GM18526 (cell line): Measurements from ENCODE around the gene ABLIM2.

ENCODE experiments used
- POLR2A ChIP-seq: IDR thresholded peaks from 3 replicates; pipeline ENCODE4 v1.6.1; 2011; ENCODE audit not compliant: insufficient read length; ENCODE audit errors: extremely low read depth

Gene ABLIM2

GRCh38 chr4:8046925-8047541 is 111.6 kb downstream of the ABLIM2 start:
- no peak for TF ChIP-seq POLR2A

GRCh38 chr4:8045909-8046308 is 112.7 kb downstream of the ABLIM2 start:
- no peak for TF ChIP-seq POLR2A

- TF ChIP-seq POLR2A = no peak
Measured at GRCh38 chr4:8044699-8045098, 113.9 kb downstream of the ABLIM2 start.

GRCh38 chr4:8044244-8044643 is 114.4 kb downstream of the ABLIM2 start:
- no peak for TF ChIP-seq POLR2A

GRCh38 chr4:8043596-8043995 is 115.0 kb downstream of the ABLIM2 start:
- no peak for TF ChIP-seq POLR2A

GRCh38 chr4:8041868-8042267 is 116.7 kb downstream of the ABLIM2 start:
- no peak for TF ChIP-seq POLR2A

GRCh38 chr4:8041172-8041571 is 117.4 kb downstream of the ABLIM2 start:
- no peak for TF ChIP-seq POLR2A

GRCh38 chr4:8040607-8041006 is 118.0 kb downstream of the ABLIM2 start:
- TF ChIP-seq POLR2A = no peak

GRCh38 chr4:8039853-8040252 is 118.8 kb downstream of the ABLIM2 start:
- TF ChIP-seq POLR2A = no peak

GRCh38 chr4:8039290-8039689 is 119.3 kb downstream of the ABLIM2 start:
- no peak for TF ChIP-seq POLR2A

- no peak for TF ChIP-seq POLR2A
Measured at GRCh38 chr4:8038719-8039251, 119.8 kb downstream of the ABLIM2 start.

GRCh38 chr4:8038083-8038482 is 120.5 kb downstream of the ABLIM2 start:
- TF ChIP-seq POLR2A = no peak

- no peak for TF ChIP-seq POLR2A
Measured at GRCh38 chr4:8037150-8037769, 121.4 kb downstream of the ABLIM2 start.

- no peak for TF ChIP-seq POLR2A
Measured at GRCh38 chr4:8035371-8035780, 123.2 kb downstream of the ABLIM2 start.

- no peak for TF ChIP-seq POLR2A
Measured at GRCh38 chr4:8033829-8034528, 124.6 kb downstream of the ABLIM2 start.
